Measurements from ENCODE around the gene VPS37C.
A peak's percentile ranks its signal among the peaks of the same experiment; 100 is the strongest.
"Not testable (repeated sequence)": the region's sequence is repeated elsewhere in the genome, so short reads cannot be mapped to it uniquely, and the experiment has no call there.

VPS37C gene

GRCh38 chr11:61116426-61117167 lies 44.6 kb downstream of the VPS37C start:
- no peak for DNase-seq (ENCODE audit: low read depth)

GRCh38 chr11:61115498-61116224 lies 45.6 kb downstream of the VPS37C start:
- DNase-seq (ENCODE audit: low read depth): no peak

GRCh38 chr11:61114913-61115312 lies 46.3 kb downstream of the VPS37C start:
- no peak for DNase-seq (ENCODE audit: low read depth)

GRCh38 chr11:61113201-61113600 lies 48.0 kb downstream of the VPS37C start:
- no peak for DNase-seq (ENCODE audit: low read depth)

- DNase-seq (ENCODE audit: low read depth): no peak
Observed at GRCh38 chr11:61112575-61112974, 48.7 kb downstream of the VPS37C start.

GRCh38 chr11:61111786-61112517 lies 49.3 kb downstream of the VPS37C start:
- DNase-seq (ENCODE audit: low read depth): peak; percentile 31

GRCh38 chr11:61111050-61111435 lies 50.2 kb downstream of the VPS37C start:
- no peak for DNase-seq (ENCODE audit: low read depth)

- no peak for DNase-seq (ENCODE audit: low read depth)
Observed at GRCh38 chr11:61110255-61111049, 50.8 kb downstream of the VPS37C start.

- no peak for DNase-seq (ENCODE audit: low read depth)
Observed at GRCh38 chr11:61109671-61110070, 51.6 kb downstream of the VPS37C start.

- no peak for DNase-seq (ENCODE audit: low read depth)
Observed at GRCh38 chr11:61108847-61109585, 52.2 kb downstream of the VPS37C start.

GRCh38 chr11:61107888-61108287 lies 53.3 kb downstream of the VPS37C start:
- no peak for DNase-seq (ENCODE audit: low read depth)

- DNase-seq (ENCODE audit: low read depth): no peak
Observed at GRCh38 chr11:61106894-61107470, 54.2 kb downstream of the VPS37C start.

- DNase-seq (ENCODE audit: low read depth): no peak
Observed at GRCh38 chr11:61106296-61106695, 54.9 kb downstream of the VPS37C start.

GRCh38 chr11:61104963-61105362 lies 56.3 kb downstream of the VPS37C start:
- DNase-seq (ENCODE audit: low read depth): no peak

- no peak for DNase-seq (ENCODE audit: low read depth)
Observed at GRCh38 chr11:61103851-61104423, 57.3 kb downstream of the VPS37C start.

- no peak for DNase-seq (ENCODE audit: low read depth)
Observed at GRCh38 chr11:61102667-61103571, 58.3 kb downstream of the VPS37C start.

GRCh38 chr11:61098778-61099177 lies 62.4 kb downstream of the VPS37C start:
- no peak for DNase-seq (ENCODE audit: low read depth)

GRCh38 chr11:61098261-61098660 lies 63.0 kb downstream of the VPS37C start:
- not testable (repeated sequence) for DNase-seq (ENCODE audit: low read depth)

GRCh38 chr11:61095021-61095420 lies 66.2 kb downstream of the VPS37C start:
- DNase-seq (ENCODE audit: low read depth): no peak

GRCh38 chr11:61094167-61094566 lies 67.1 kb downstream of the VPS37C start:
- DNase-seq (ENCODE audit: low read depth): not testable (repeated sequence)
